Posterior cingulate gyrus (tissue), 11 donors: Measurements from ENCODE around the gene IL1RAPL2.

Experiments used
- DNase-seq, 10 donors: peaks; one replicate each; pipeline versions ENCODE4 v3.0.0 to v3.0.0-alpha.2; 2020 to 2021; ENCODE audit warnings: mixed read lengths in 3 of 10
- intact Hi-C: fragments of 100-400 bp; cut with DNase I; formaldehyde crosslinking; loops from one replicate; pipeline ENCODE4 v1.15.1; 2023

The IL1RAPL2 gene

DNA sequence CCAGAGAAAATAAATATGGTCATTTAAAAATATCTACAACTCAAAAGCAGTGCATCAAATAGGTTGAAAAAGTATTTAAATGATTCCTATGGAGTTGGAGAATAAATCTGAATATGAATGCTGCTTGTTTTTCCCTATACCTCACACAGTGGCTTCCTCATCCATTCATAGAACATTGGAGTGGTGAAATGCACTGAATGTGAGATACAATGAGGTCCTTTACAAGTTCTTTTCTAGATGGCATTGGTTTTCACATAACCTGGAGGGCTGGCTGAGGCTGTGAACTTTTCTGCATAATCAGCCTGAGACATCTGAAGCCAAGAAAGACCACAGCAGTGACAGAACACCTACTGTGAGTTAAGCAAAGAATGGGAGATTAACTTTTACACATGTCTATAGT lies 977.3 kb downstream of the IL1RAPL2 start:
- intact Hi-C loops = no loop called here
- DNase-seq = no peak

DNA sequence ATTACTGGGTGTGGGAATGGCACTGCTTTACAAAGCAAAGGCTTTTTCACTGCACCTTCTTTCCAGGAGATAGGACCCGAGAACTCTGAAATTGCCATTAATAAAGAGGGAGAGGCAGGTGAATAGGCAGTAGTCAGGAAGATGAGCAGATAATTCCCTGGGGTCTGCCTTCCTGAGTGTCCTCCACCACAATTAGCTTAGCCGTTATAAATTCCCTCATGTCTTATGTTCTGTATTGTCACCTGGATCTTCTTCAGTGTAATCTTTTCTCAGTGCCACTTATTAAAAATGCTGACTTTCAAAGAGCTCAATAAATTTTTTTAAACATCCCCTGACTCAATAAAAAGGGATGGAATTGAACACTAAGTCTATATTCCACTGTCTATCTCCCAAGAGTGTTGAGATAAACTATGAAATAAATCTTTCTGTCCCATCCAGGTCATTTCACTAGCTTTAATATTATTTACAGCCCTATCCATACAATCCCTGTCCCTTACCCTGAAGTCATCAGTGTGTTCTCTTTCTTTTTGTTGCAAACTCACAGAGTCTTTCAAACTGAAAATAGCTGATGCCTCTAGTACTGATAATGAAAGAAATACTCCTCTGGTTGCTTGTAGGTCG lies 984.2 kb downstream of the IL1RAPL2 start:
- intact Hi-C loops = no loop called here
- DNase-seq = no peak

DNA sequence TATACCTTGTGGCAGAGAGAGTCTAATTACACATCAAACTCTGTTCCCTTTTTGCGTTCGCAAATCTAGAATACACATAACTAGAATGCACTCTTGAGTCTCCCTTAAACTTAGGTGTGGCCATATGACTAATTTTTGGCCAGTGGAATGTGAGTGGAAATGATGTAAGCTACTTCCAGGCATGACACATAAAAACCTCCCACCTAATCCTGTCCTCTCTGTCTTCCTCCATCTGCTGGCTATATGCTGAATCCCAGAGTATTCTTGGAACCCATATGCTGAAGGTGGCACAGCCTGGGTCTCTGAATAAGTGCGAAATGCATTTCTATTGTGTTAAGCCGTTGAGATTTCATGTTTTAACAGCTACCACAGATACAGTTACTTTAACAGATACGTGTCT lies 986.4 kb downstream of the IL1RAPL2 start:
- DNase-seq = peak in 1 of 10 donors; percentile 13
- intact Hi-C loops = no loop called here

DNA sequence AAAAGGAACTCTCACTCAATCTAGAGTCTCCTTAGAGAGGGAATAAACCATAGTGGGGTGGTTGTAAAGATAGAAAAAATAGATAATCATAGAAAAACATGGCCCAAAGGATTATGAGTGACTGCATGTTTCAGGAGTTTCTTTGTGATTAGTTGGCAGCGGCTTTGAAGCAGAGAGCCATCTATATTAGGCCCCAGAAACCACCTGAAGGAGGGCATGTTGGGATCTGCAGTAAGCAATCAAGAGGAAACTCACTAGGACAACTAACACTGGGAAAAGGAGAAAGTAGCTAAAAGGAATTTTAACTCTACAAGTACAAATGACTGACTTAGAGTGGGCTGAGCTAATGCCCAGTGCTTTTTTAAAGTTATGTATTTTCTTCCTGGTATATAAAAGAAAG lies 987.1 kb downstream of the IL1RAPL2 start:
- intact Hi-C loops = no loop called here
- no peak for DNase-seq

DNA sequence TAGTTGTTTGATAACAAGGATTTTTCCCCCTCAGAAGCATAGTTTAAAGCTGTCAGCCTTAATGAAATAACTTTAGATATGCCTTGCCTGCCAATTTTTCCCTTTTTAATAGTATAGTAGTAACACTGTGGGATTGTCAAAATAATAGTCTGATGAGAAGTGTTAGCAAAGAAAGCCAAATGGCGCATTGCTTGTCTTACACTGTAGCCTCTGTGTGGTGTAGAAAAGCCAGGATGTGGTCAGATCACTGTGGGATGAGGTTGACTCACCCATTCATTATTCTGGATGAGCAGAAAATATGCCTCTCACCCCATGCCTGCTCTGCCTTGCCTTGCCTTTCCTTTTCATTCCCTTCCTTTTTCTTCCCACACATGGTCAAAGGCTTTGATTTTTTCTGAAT lies 998.5 kb downstream of the IL1RAPL2 start:
- no peak for DNase-seq
- intact Hi-C loops = no loop called here

DNA sequence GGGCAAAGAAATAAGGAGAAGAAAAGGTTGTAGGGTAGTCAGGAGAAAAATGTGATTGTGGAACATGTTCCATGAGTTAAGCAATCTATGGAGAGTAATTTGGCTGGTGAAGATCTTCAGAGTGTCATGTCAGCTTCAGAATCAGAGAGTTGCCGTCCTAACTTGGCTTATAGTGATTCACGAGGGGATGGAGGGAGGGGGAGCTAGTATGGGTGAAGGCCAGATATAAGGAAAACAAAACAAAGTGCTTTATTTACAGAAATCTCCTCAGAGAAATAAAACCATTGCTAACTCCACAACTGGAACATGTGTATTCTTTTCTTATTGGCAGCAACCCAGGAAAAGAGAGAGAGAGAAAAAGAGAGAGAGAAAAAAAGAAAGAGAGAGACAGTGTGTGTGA lies 999.9 kb downstream of the IL1RAPL2 start:
- intact Hi-C loops = no loop called here
- DNase-seq = no peak

DNA sequence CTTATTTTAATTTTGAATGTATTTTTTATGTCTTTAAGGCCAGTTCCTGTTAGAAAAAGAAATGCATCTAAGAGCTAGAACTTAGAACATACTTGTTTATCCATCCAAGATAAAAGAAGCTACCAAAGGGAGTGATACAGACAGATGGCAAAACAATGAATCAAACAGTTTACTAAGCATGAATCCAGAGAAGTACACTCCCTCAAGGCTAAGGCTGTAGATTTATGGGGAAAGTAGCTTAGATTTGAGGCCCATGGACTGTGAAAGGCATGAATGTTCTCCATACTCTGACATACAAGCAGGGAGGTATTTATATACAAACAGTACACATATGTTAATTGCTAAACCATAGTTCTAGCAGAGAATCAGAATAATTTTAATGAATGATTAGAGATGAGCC lies 1001.1 kb downstream of the IL1RAPL2 start:
- intact Hi-C loops = no loop called here
- no peak for DNase-seq

DNA sequence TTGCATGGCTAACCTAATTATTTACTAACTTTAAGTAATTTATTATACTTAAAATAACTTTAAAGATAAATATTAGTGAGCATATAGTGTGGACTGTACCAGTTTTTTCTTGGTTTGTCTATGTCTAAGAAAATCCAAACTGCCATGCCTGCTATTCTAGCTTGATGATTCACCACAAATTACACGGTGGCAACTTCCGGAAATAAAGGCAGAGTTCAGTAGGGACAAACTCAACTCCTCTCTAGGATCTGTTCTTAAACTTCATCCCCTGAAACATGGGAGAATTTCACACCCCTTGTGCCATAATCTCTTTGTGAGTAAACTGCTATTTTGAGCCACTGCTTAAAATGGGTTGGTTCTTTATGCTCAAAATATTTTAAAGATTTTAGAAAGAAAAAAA lies 1042.7 kb downstream of the IL1RAPL2 start:
- no peak for DNase-seq
- intact Hi-C loops = no loop called here

DNA sequence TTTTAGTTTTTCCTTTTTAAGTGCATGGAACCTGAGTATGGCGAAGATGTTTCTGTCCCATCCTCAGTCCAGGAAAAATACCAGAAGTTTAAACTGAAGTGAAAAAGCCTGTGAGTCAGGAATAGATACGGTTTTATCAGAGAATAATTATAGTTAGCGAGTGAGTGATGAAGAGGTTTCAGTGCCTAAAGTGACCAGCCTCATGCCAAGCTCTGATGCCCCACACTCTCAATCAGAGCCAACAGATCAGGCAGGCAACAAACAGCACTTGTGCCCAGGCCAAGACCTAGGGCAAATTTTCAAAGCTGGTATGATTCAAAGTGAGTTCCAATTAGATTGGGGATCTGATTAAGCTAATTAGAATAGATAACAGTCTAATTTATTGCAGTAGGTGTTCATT lies 1043.5 kb downstream of the IL1RAPL2 start:
- no peak for DNase-seq
- intact Hi-C loops = no loop called here

DNA sequence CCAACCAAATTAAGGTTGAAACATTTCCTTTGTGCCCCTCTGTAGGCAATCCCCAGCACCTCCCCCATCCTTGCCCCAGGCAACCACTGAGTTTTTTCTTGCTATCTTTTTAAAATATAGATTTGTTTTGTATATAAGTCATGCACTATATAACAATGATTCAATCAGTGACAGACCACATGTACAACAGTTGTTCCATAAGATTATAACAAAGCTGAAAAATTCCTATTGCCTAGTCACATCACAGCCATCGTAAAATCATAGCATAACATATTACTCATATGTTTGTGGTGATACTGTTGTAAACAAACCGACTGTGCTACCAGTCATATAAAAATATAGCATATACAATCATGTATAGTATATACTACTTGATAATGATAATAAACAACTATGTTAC lies 1044.4 kb downstream of the IL1RAPL2 start:
- no peak for DNase-seq
- intact Hi-C loops = no loop called here

DNA sequence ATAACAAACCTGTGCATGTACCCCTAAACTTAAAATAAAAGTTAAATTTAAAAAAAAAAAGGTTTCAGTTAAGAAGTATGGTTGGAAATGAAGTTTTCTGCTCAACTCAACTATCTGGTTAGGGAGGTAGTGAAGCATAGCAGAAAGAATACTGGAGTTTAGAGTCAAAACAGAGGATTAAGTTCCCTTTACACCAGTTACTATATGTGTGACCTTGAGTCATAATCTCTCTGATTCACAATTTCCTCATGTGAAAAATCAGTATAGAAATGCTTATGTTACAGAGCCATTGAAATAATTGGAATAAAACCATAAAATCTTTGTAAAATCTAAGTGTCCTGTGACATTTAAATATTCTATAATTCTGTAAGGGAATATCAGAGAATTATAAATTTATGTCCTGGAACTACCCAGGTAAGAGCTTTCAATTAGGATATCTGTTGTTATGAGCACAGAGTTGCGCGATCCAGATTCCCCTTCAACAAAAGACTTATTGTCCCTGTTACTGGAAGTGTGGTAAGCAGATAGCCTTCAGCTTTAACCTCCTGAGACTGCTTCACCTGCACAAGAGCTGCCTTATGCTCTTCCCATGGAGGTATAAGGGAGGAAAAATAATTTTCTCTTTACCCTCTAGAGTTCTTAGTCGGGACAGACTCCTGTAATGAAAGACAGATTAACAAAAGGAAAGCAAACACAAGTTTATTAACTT lies 1052.5 kb downstream of the IL1RAPL2 start:
- DNase-seq = no peak
- intact Hi-C loops = no loop called here

DNA sequence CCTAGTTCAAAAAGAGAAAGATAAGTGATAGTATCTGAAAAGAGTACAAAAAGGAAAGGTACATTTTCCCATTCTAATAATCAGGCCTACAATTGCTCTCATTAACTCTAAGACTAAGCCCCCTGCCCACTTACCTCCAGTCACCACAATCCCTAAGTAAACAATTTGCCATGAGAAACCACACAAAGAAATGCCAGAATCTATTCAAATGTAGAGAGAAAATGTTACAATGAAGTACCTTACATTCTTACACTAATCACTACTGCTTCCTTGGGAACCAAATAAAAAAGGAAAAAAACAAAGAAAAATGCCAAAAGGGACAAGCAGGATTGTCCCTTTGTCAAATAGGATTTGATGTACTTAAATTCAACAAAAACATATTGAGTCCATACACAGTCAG lies 1068.2 kb downstream of the IL1RAPL2 start:
- DNase-seq = no peak
- intact Hi-C loops = no loop called here

DNA sequence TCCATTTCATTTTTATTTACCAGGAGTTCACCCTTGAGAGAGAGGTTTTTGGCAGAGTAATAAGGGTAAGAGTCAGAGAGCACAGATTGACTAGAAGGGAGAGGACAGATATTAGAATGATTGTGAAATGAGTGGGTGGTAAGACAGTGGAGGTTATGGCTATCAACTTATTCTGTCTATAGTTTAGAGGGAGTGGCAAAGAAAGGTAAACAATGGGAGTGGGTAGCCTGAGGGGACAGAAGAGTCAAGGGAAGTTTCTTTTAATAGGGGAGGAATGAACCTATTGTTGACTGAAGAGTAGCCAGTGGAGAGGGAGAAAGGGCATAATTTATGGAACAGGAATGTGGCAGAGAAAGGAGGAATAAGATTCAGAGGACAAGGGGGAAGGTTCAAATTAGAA lies 1069.8 kb downstream of the IL1RAPL2 start:
- no peak for DNase-seq

DNA sequence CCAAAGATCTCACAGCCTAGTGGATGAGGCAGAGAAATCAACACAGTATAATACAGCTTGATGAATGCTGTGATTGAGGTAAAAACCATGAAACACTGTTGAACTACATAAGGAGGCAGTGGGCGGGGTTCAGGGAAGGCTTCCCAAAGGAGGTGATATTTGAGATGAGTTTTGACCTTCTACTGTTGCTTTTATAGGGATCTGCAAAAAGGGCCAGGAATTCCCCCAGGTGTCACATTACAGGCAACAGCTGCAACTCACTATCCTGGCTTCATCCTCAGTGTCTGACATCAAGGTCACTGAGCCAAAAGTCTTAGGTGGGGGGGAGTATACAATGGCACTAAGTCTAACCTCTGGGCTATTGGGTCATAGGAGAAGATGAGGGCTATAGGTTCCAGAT lies 1070.7 kb downstream of the IL1RAPL2 start:
- no peak for DNase-seq
- intact Hi-C loops = no loop called here

More for the DNA sequence above, 1069.8 kb downstream of the IL1RAPL2 start:
- intact Hi-C loops = no loop called here

DNA sequence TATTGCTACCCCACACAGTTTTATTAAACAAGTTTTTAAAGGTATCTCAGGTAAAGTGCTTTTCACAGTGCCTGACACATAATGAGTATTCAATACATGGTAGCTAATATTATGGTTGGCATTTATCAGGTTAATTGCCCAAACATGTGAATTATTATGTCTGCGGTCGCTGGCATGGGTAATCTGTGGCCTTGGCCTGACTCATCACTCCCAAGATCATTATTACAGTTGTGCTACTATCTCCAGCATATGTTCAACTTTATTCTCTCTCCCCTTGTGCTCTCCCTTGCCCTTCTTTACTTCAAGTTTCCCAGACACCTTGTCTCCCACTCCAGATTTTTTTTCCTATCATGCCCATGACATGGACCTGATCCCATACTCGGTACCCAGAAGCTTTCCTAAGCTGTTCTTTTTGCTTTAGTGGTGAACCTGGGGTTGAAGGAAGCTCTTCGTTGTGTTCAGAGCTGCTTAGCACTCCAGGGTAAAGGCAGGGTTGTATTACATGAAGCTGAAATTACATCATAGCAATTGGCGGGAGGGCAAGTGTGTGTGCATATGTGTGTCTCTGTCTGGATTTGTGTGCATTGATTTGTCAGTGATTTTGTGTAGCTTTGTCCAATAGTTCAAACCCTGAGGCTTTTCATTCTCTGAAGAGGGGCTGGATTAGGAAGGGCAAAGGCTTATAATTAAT lies 1079.8 kb downstream of the IL1RAPL2 start:
- DNase-seq = no peak
- intact Hi-C loops = no loop called here

DNA sequence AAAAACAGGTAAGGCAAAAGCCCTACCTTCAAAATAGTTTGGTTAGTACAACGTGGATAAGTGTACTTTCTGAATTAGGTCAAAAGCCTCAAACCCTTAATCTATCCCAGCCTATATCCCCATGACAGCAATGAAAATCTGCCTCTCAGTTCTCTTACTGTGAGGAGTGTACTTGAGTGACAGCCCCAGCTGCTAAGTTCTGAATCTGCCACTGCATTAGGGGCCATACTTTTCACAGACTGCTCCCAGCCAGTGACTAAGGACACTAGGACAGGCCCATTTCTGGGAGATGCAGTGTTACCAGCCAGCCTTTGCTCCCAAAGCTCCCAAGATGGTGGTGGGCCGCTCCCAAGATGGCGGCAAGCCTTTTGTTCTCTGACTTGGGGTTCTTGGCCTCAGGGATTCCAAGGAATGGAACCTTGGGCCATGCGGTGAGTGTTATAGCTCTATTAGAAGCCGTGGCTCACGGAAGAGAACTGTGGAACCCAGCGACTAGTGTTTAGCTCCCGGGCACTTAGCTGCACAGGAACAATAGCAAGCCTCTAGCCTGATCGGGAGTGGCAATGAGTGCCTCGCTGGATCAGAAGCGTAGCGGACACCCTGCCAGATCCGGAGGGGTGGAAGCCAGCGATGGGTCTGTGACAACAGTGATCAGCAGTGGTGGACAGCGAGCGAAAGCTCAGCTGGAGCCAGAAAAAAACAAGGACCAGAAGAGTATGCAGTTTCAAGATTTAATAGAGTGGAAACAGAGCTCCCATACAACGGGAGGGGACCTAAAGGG lies 1080.8 kb downstream of the IL1RAPL2 start:
- peak in 3 of 10 donors; percentile 19 to 59 (median 41) for DNase-seq
- intact Hi-C loops = no loop called here

DNA sequence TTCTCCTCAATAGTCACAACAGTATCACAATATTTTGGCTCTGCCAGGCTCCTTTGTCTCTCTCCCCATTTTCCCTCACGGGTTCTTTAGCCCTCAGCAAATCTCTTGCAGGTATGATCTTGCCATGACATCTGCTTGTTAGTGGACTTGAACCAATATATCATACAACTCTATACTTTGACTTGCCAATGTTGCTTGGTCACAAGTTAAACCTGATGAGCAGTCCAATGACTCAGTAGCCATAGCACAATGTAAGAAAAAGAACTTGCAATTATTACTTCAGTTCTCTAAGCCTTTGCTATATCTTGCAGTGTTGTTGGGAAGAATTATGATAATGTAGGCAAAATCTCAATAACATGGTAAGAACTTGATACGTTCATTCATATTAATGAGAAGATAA lies 1081.8 kb downstream of the IL1RAPL2 start:
- intact Hi-C loops = no loop called here
- DNase-seq = no peak

DNA sequence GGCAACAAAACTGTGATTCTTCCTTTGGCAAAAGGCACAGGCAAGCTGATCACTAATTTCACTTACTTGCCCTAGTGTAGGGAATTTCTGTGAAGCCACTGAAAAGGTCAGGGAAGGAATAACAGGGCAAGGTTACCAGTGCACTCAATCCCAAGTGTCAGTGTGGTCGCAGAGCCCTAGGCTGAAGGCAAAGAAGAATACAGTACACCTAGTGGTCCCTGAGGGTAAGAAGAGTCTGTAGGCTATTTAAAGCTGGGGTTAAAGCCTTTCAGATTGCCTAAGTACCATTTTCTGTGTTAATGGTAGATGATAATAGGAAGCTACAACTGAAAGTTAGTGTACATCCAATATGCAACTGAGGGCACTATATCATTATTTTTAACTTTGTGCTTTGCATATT lies 1082.7 kb downstream of the IL1RAPL2 start:
- DNase-seq = no peak
- intact Hi-C loops = no loop called here

DNA sequence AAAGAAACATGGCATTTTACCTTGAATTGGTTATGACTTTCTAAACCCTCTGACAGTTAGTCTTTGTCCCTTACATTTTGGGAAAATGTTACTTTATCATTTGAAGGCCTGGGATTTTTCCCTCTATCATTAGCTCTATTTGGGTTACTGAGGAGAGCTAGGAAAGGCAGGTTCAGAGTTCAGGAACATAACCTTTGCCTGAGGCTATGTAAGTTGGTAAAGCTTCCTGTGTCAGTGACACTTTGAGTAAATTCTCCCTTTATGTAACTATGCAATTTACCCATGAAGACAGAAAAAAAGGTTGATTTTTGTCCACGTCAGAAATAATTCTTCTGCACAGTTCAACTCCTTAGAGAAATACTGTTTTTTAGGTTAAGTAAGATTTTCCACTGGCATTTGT lies 1084.6 kb downstream of the IL1RAPL2 start:
- intact Hi-C loops = no loop called here
- no peak for DNase-seq

DNA sequence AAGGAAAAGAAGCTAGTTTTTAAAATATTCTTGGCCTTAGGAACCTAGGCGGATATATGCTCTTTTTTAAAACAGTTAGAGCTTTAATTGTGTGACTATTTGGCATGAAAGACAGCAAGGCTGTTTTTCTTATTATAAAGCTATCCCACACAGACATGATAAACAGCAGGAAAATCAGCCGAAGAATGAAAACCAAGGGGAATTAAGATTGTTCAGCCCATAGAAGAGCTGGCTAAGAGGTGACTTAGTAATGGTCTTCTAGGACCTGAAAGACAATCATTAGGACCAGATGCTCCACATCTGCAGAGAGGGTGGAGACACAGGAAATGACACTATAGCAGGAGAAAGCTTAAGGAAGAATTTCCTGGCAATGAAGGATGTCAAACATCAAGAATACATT lies 1085.0 kb downstream of the IL1RAPL2 start:
- no peak for DNase-seq
- intact Hi-C loops = no loop called here

DNA sequence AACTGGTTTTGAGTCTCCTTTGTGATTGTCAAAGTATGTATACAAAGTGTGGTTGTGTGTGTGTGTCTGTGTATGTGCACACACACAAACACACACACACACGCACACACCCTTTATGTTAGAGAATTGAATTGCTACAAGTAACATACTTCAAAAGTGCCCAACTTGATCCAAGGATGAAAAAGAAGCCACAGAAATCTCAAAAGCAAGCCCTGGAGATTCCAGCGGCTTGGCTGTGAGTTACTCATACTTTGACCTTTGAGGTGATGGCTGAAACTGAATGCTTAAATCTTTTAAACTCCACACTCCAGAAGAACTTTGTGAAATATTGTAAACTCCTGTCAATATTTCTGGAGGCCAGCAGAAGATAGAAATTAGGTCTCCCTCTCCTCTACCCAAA lies 1087.9 kb downstream of the IL1RAPL2 start:
- intact Hi-C loops = no loop called here
- DNase-seq = no peak
